GM21360 (cell line): ENCODE results near the gene AKAP6.
"Not testable (repeated sequence)": the region's sequence is repeated elsewhere in the genome, so short reads cannot be mapped to it uniquely, and the experiment has no call there.

Experiments
- ATAC-seq: cut with Tn5 transposase; IDR thresholded peaks from one replicate; pipeline ENCODE4 v1.9.1; 2021; ENCODE audit warnings: mild to moderate bottlenecking, moderate library complexity; ENCODE audit not compliant: unreplicated experiment

The AKAP6 gene

DNA sequence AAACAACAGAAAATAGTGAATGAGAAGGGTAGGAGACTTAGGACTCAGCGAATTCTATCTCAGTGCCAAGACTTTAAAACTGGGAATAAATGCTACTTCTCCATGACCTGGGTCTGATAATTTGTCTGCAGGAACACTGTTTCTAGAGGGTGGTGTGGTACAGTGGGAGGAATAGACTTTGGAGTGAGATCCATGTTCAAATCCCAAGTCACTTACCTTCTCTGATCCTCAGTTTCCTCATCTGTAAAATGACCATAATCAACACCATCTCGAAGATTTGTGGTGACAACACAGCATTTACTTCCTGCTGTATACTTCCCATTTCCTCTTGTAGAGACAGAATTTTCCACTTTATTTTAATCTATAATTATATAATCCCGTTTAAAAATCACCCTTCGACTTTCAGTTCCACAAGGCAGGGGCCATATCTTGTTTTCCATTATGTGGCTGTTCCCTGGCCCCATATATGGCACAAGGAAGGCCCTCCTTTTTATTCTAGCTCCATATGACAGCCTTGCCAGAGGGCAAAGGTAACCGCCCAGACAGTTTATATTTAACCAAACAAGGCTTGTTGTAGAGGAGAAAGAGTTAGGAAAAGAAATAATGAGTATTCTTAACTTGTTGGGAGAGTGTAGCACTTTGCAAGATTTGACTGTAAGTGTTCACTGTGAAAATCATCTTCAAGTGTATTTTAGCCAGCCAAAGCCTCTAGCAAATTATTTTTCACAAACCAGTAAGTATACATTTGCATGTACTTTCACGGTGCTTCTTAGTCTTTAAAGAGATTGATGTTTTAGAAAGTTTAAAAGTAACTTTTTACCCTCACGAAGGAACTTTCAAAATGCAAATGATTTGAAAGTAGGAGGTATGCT, 243.1 kb downstream of the AKAP6 start:
- ATAC-seq = no peak

DNA sequence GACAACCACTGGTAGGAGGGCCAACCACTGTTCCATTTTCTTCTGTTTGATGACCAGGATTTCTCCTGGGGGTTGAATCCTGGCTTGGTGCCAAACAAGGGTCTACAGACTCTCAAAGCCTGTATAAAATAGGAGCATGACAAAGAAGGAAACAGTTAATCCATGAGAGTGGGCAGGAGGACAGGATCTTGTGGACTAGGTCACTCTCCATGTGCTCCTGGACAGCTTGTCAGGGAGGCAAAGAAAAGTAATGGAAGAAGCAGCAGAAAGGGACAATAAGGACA, 243.7 kb downstream of the AKAP6 start:
- no peak for ATAC-seq

DNA sequence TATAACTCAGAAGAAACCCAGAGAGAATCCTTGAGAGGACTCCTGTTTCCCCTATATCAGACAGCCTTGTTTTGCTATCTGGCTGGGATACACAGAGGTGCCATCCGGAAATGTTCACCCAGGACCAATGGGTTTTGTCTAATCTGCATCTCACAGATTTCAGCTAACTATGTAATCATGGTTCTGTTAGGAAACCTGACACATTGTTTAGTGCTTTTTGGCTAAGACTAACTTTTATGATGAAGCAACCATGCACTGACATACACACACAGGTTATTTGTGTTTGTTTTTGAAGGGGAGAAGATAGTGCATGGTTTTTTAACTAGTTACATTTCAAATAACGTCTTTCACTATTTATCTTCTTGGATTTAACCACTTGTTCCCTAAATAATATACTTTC, 245.2 kb downstream of the AKAP6 start:
- ATAC-seq = no peak

DNA sequence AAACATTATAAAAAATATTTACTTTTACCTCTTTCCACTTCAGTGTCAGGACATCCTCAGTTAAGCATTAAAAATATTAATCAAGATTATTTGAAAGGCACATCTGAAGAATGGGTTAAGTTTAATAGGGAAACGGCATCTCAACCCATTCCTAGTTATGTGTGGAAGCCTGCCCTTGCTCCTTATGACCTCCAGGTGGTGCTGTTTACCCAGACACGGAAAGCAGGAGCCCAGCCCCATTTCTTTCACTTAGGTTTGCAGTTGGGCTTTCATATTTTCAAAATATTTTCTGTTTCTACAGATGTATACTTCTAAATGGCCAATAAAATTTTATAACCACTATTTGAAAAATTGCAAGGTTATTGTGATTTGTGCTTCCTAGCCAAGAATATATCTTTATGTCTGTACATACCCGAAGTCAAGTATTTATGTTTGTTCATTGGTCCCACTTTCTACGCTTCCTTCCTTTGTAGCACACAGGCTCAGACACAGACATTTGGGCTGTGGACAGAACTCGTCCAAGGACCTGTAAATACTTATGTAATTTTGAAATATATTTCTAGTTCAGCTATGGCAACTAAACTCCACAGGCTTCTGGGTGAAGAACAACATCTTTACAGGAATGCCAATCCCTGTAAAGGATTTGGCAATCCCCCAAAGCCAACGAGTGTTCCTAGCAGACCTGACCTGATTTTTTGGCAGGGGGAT, 247.1 kb downstream of the AKAP6 start:
- no peak for ATAC-seq

DNA sequence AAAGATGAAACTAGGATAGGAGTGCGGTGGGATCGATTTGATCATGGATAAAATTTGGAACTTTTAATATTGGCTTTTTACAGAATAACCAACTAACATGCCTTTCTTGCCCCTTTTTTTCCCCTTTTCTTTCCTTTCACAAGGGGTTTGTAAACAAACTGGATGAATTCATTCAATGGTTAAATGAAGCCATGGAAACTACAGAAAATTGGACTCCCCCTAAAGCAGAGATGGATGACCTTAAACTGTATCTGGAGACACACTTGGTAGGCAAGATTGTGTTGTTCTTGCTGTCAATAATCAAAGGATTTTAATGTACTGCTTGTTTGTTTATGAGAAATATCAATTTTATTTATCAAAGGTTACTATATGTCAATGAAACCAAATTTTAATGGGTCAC, 247.9 kb downstream of the AKAP6 start:
- ATAC-seq = no peak

DNA sequence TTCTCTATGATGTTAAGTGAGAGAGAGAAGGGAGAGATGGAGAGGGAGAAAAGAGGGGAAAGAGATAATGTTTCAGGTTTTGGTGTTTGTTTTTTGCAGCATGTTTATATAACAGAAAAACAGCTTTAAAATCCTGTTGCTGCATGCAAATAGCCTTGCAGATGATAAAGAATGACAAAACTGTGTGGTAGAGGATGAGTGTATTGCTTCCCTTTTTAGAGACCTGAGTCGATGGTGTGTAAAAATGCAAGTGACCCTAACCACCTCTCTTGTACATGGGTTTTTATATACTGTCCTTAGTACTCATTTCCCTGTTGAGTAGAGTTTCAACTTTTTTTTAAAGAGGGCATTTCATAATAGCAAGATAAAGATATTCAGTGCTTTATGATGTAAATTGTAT, 249.1 kb downstream of the AKAP6 start:
- ATAC-seq = peak; percentile 73

DNA sequence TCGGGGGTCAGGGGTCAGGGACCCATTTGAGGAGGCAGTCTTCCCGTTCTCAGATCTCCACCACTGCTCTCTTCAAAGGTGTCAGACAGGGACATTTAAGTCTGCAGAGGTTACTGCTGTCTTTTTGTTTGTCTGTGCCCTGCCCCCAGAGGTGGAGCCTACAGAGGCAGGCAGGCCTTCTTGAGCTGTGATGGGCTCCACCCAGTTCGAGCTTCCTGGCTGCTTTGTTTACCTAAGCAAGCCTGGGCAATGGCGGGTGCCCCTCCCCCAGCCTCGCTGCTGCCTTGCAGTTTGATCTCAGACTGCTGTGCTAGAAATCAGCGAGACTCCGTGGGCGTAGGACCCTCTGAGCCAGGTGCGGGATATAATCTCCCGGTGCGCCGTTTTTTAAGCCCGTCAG, 254.3 kb downstream of the AKAP6 start:
- not testable (repeated sequence) for ATAC-seq

DNA sequence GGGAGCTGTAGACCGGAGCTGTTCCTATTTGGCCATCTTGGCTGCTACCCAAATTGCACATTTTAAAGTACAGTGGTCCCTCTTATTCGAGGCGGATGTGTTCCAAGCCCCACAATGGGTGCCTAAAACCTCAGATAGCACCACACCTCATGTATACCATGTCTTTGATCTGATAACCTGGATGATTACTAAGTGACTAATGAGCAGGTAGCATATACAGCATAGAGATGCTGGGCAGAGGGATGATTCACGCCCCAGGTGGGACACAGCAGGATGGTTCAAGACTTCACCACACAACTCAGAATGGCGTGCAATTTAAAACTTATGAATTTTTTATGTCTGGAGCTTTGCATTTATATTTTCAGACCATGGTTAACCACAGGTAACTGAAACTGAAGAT, 255.0 kb downstream of the AKAP6 start:
- no peak for ATAC-seq

DNA sequence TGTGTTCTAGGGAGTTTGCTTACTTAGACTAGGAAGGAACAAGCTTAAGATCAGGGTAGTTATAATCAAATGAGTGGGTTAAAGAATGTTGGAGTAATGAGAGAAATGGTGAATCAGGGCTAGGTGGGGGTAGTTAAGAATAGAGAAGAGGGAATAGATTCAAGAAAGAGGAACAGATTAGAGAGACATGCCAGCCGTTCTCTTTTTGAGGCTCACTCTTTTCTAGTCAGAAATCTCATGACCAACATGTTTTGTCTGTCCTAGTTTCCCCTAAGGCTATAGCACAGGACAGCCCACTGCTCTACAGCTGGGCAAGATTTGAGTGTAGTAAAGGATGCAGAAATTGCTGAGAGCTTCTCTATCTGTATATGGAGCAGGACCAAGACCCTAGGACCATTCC, 258.4 kb downstream of the AKAP6 start:
- ATAC-seq = no peak

DNA sequence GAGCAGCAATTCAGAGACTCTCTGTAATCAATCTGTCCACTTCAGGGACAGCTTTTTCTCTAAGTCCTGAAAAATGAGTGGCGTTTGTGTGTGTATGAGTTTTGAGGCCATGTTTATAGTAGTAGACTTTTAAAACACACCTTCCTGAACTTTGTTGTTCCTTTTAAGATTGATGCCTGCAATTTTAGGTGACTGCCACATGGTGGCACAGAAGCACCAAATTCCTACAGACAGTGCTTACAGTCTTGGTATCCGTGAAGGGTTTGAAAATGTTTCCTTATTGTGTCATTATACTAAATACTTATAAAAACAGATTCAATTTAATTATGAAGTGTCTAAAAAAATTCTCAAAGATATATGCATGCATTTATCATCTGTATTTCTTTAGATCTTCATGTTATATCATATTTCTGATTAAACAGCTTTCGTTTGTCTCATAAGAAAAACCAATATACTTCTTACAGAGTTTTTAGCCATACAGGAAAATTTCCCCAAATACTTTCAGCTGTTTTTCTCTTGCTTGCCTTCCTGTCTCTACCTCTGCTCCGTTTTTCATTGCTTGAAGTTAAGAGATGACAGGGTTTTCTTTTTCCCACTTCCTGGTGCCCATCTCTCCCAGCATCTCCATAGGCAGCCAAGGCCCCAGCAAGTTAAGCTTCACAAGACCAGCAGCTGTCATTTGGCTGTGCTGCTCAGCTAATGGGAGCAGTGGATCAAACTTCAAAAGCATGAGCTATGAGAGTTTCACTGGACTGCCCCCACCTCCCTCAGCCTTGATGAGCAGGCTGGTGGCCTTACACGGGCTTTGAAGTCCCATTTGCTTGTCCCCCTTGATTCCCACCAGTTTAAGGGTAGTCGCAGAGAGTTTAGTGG, 259.6 kb downstream of the AKAP6 start:
- no peak for ATAC-seq

DNA sequence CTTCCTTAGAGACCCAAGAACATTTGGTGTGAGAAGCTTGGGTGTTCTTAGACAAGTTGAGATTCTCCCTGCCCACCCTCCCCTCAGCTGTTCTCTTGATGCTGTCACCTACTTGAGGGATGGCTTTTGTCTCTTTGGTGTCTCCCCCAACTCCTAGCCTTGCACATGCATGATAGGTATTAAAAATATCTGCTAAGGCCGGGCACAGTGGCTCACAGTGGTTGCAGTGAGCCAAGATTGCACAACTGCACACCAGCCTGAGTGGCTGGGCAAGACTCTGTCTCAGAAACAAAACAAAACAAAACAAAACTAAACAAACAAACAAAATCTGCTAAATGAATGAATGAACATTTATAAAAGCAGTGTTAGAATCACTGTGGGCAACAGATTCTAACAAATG, 261.1 kb downstream of the AKAP6 start:
- ATAC-seq = no peak

DNA sequence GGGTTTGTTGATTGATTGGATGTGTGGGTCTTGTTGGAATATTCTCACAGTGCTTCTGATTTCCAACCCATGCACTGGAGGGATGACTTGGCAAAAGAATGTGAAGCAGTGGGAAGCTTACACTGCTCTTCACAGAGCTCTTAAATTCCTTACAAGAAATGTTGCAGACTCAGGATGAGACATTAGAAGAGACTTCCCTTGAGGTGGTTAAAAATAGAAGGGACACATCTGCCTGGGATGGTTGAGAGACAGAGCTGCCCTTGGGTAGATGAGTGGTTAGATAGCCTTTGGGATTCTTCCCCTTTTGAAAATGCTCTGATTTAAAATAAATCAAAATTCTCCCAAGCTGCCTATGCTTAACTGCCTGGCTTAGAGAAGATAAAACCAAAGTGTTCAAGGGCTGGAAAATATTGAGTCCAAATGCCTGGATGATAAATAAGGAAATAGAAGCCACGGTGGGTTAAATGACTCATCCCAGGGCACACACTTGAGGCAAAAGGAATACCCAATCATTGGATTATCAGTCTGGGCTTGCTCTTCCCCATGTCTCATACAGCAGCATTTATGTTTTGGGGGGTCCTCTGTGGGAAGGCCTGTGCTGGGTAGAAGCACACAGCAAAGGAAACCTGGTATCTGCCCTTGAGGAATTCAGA, 264.3 kb downstream of the AKAP6 start:
- ATAC-seq = no peak

DNA sequence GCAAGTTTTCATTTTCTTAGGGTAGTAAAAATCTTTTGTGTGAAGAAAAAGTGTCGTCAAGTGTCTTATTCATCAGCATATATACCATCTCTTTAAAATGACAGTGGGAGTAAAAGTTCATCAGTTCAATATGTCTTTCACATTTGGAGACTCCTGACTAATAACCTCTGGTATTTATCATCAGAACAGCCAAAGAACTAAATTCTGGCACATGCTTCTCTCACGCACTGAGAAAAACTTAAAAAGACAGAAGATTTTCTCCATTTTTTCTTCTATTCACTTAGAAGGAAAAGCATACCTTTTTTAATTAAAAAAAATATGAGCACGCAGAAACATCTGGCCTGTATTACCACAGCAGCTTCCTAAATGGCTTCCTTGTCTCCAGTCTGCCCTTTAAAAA, 265.7 kb downstream of the AKAP6 start:
- no peak for ATAC-seq

DNA sequence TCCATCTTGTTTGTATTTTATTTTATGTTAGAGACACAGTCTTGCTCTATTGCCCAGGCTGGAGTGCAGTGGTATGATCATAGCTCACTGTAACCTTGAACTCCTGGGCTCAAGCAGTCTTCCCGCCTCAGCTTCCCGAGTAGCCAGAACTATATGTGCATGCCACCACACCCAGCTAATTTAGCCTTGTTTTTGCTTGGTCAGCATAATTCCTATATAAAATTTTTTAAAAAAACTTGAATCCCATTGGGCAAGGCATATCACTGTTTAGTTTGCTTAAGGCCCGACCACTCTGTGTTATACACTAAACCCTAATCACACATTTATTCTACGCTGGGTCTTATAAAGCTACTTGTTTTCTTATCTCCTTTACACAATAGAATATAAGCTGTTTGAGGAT, 266.4 kb downstream of the AKAP6 start:
- no peak for ATAC-seq

DNA sequence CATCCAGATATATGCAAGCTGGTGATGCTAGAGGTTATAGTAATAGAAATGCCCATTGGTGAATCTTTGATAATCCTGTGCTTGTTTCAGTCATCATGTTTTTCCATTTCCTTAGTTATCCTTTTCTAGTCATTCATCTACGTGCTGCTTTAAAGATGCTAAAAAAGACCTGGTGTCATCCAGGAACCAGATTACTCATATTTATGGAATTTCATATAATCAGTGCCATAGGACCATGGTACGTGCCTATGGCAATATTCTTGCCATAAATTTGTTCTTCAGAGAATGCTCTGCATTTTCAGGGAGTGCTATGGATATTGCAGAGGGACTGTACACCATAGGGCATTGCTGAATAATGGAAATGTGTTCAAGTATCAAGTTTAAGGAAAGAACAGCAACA, 267.3 kb downstream of the AKAP6 start:
- no peak for ATAC-seq

DNA sequence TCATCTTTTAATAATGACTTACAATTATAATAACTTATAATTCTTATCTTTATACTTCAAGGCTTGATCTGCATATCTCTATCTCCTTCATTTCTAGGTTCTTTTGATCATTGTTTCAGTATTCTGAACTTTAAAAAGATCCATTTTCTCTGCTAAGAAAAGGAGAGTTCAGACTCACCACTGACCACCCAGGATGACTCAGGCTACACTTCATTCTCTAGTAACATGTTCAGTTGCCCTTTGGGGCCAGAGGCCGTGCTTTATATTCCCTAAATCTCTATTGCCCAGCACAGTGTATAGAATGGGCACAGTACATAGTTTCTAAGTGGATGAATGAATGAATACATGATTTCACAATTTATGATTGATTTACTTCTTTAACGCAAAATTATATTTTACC, 268.7 kb downstream of the AKAP6 start:
- no peak for ATAC-seq

DNA sequence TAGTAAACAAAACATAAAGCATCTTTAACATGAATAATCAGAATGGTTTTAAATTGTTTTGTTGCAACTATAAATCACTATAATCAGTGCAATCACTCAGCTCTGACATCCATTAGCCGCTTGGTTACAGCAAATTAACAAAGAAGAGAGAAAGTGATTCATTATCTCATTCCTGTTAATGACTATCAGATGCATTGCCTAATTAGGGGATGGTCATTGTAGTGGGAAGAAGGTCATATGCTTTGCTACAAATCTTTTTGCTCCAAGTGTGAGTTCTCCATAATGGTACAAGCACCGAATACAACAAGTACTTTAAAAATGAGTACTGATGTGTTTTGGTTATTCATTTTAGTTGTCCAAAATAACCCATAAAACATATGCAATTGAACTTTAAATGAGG, 272.0 kb downstream of the AKAP6 start:
- no peak for ATAC-seq

DNA sequence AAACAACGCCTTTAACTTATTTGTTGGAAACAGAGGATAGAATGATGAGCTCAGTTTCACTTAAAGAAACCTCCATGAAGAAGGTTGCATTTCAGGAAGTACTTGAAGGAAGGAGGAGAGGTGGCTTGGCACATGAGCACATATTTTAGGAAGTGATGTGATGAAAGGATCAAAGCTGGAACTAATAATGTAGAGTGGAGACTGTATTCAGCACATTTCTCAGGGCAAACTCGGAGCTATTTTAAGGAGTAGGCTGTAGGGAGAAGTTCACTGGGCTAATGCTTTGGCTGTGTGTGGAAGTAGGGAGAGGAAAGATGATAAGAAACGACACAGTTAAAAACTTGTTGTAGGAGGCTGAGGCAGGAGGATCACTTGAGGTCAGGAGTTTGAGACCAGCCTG, 272.8 kb downstream of the AKAP6 start:
- no peak for ATAC-seq

DNA sequence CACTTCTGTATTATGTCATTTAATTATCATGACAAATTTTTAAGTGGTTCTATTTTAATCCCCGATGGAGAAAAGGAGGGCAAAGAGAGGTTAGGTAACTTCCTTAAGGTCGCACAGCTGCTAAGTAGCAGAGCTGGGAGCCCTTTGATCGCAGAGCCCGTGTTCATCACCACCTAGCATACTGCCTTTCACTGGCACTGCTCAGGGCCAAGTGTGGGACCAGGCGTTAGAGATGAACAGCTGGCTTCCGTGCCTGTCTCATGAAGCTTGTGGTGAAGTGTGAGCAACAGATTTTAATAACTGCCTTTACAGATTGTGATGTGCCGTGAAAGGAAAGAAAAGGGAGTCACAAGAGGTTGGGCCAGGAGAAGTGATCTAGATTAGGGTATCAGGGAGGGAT, 273.6 kb downstream of the AKAP6 start:
- no peak for ATAC-seq

DNA sequence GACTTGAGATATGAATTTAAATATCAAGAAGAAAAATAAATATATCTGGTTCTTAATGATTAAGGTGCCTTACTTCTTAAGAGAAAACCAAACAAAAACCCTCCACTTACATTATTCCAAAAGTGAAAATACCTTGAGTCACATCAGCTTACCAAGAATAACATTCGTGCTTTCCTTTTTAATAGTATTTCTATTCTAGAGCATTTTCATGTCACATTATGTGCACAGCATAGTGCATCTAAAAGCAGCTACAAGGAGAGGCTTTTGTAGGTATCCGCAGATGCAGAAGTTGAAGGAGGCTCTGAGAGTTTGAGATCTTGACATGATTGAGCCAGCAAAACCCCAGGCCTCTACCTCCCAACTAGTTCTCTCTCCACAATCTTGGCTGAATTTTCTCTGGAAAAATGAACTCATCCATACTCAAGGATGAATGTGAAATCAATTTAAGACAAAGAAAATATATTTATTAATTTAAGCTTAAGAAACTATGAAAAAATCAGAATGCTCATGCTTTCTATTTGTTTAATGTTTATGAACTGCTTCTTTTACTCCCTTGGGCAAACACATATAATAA, 275.0 kb downstream of the AKAP6 start:
- peak; percentile 75 for ATAC-seq

DNA sequence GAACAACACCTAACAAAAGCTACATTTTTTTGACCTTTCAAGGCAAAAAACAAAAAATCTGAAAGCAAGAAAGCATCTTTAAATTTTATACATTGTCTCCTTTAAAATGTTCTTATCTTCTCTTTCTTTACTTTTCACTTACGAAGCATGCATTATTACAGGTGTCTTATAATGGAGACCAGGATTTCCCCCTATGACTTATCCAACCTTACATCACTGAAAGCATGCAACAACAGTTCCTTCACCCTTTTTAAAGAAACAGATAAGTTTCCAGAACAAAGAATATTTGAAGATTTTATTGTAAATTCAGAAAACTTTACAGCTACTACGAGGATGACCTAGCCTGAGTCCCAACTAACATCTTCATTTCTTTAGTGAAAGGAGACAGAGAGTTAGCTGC, 277.2 kb downstream of the AKAP6 start:
- ATAC-seq = no peak
